Measurements from ENCODE around the gene TMEM114. TPM values are rescaled to one million over a fixed set of nuclear protein-coding genes. Genes with fewer than 3 reads are reported as not detected.

TMEM114 gene
- total RNA-seq, 1 donor from 2014 or later: not detected

- TF ChIP-seq CTCF (IDR thresholded peaks at IDR 0.05): no peak
- no peak overlapping the region for H3K27ac Mint-ChIP-seq (ENCODE audit: unreplicated experiment)
- peaks cover 26% of the 10 kb centered on the region for H3K27me3 Mint-ChIP-seq (ENCODE audit: low read depth)
- H3K36me3 Mint-ChIP-seq (ENCODE audit: low read depth): no peaks in the 10 kb centered on the region
- no peaks in the 10 kb centered on the region for H3K4me1 Mint-ChIP-seq (ENCODE audit: low read depth)
- H3K9me3 Mint-ChIP-seq (ENCODE audit: low read depth): no peaks in the 10 kb centered on the region
- DNase-seq (ENCODE audit: low spot score): no peak
- no peak overlapping the region for H3K4me3 Mint-ChIP-seq (ENCODE audit: unreplicated experiment)
Observed at GRCh38 chr16:8544406-8544805, 45.9 kb downstream of the TMEM114 start.

GRCh38 chr16:8543258-8543657 is 47.1 kb downstream of the TMEM114 start:
- no peak overlapping the region for H3K4me3 Mint-ChIP-seq (ENCODE audit: unreplicated experiment)
- H3K27me3 Mint-ChIP-seq (ENCODE audit: low read depth): peaks cover 23% of the 10 kb centered on the region
- H3K36me3 Mint-ChIP-seq (ENCODE audit: low read depth): no peaks in the 10 kb centered on the region
- H3K4me1 Mint-ChIP-seq (ENCODE audit: low read depth): no peaks in the 10 kb centered on the region
- no peak for DNase-seq (ENCODE audit: low spot score)
- TF ChIP-seq CTCF (IDR thresholded peaks at IDR 0.05): no peak
- no peaks in the 10 kb centered on the region for H3K9me3 Mint-ChIP-seq (ENCODE audit: low read depth)
- no peak overlapping the region for H3K27ac Mint-ChIP-seq (ENCODE audit: unreplicated experiment)

- Mint-ChIP-seq H3K4me1 (ENCODE audit: low read depth) (no peaks in the 10 kb centered on the region), H3K36me3 (ENCODE audit: low read depth) (no peaks in the 10 kb centered on the region), H3K4me3 (ENCODE audit: unreplicated experiment) (no peak overlapping the region), H3K27me3 (ENCODE audit: low read depth) (peaks cover 23% of the 10 kb centered on the region), H3K27ac (ENCODE audit: unreplicated experiment) (no peak overlapping the region), H3K9me3 (ENCODE audit: low read depth) (no peaks in the 10 kb centered on the region)
- DNase-seq (ENCODE audit: low spot score): no peak
- no peak for TF ChIP-seq CTCF (IDR thresholded peaks at IDR 0.05)
Observed at GRCh38 chr16:8542393-8542792, 47.9 kb downstream of the TMEM114 start.

- Mint-ChIP-seq H3K9me3 (ENCODE audit: low read depth) (no peaks in the 10 kb centered on the region), H3K4me1 (ENCODE audit: low read depth) (no peaks in the 10 kb centered on the region), H3K36me3 (ENCODE audit: low read depth) (no peaks in the 10 kb centered on the region), H3K27me3 (ENCODE audit: low read depth) (peaks cover 20% of the 10 kb centered on the region), H3K4me3 (ENCODE audit: unreplicated experiment) (no peak overlapping the region), H3K27ac (ENCODE audit: unreplicated experiment) (no peak overlapping the region)
- no peak for DNase-seq (ENCODE audit: low spot score)
- TF ChIP-seq CTCF (IDR thresholded peaks at IDR 0.05): no peak
Observed at GRCh38 chr16:8541868-8542267, 48.4 kb downstream of the TMEM114 start.

- Mint-ChIP-seq H3K36me3 (ENCODE audit: low read depth) (no peaks in the 10 kb centered on the region), H3K27ac (ENCODE audit: unreplicated experiment) (no peak overlapping the region), H3K4me1 (ENCODE audit: low read depth) (no peaks in the 10 kb centered on the region), H3K9me3 (ENCODE audit: low read depth) (no peaks in the 10 kb centered on the region), H3K27me3 (ENCODE audit: low read depth) (peaks cover 13% of the 10 kb centered on the region), H3K4me3 (ENCODE audit: unreplicated experiment) (no peak overlapping the region)
- DNase-seq (ENCODE audit: low spot score): no peak
- no peak for TF ChIP-seq CTCF (IDR thresholded peaks at IDR 0.05)
Observed at GRCh38 chr16:8537691-8538342, 52.5 kb downstream of the TMEM114 start.

Measured in chondrocyte (in vitro differentiated cells).